Urothelium cell line (cell line): ENCODE results near the gene NEURL1B.

ENCODE experiments used
- DNase-seq: peaks from one replicate; pipeline ENCODE4 v3.0.0; 2011; ENCODE audit warnings: low spot score, mixed read lengths
- FAIRE-seq: peaks from 2 replicates; lab custom pipeline; 2011; peaks lifted over from hg19 to GRCh38; lab: Jason Lieb, UNC

NEURL1B gene

GRCh38 chr5:172607213-172607793, 33.8 kb upstream of the NEURL1B start:
- FAIRE-seq (no peak), DNase-seq (no peak)

DNA sequence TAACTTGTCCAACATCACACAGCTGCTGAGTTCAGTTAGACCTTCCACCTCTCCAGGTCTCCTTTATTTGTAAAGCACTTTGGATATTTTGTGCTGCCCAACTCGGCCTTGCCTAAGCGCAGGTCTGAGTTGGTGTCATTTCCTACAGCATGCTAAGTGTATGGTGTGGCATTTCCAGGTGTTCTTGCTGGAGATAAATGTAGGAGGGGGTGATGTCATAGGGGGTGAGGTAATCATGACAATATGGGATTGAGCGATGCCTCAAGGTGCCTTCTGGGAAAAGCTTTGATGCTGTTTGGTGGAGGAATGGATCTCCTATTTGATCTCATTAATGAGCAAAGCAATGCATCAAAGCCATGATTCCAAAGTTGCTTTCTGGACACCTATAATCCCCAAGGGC, 32.3 kb upstream of the NEURL1B start:
- FAIRE-seq, result no peak
- no peak for DNase-seq

- FAIRE-seq (no peak), DNase-seq (no peak)
These were observed 30.4 kb upstream of the NEURL1B start for GRCh38 chr5:172610643-172611042.

DNA sequence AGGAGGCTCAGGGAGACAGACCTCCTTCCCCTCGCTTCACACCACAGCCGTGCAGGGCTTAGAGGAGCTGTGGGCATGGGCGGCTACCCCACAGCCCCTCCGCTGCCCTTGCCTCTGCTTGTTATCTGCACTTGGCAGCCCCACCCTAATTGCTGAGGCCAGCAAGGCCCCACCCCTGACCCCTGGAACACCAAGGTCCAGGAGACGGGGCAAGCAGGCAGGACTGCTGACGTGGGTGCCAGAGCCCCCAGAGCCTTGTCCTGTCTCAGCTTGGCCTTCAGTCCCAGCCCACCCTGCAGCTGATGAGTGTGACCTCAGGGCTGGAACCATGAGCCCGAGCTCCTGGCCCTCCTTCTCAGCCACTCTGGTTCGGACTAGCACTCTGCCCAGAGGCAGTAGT, 29.1 kb upstream of the NEURL1B start:
- FAIRE-seq, result no peak
- no peak for DNase-seq

- DNase-seq (no peak), FAIRE-seq (no peak)
These were observed 28.3 kb upstream of the NEURL1B start for GRCh38 chr5:172612771-172613170.

GRCh38 chr5:172616136-172616535, 24.9 kb upstream of the NEURL1B start:
- FAIRE-seq (no peak), DNase-seq (no peak)

GRCh38 chr5:172616730-172617129, 24.3 kb upstream of the NEURL1B start:
- FAIRE-seq (no peak), DNase-seq (peak; percentile 22)

DNA sequence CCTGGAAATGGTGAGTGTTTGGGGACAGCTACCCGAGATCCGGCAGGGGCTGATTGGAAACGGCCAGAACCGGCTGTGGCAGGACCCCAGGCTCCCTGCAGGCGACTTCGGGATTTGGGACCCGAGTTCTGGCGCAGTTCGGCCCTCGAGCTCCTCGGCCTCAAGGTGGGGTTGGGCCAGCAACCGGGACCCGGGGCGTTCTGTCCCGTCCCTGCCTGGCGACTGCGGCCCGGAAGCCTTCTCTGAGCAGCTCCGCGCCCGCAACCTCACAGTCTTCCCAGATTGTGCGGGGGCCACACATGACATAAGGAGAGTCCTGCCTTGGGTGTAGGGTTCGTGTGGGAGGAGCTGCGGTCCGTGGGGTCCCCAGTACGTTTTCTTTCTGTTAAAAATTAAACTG, 23.2 kb upstream of the NEURL1B start:
- FAIRE-seq (no peak), DNase-seq (no peak)

DNA sequence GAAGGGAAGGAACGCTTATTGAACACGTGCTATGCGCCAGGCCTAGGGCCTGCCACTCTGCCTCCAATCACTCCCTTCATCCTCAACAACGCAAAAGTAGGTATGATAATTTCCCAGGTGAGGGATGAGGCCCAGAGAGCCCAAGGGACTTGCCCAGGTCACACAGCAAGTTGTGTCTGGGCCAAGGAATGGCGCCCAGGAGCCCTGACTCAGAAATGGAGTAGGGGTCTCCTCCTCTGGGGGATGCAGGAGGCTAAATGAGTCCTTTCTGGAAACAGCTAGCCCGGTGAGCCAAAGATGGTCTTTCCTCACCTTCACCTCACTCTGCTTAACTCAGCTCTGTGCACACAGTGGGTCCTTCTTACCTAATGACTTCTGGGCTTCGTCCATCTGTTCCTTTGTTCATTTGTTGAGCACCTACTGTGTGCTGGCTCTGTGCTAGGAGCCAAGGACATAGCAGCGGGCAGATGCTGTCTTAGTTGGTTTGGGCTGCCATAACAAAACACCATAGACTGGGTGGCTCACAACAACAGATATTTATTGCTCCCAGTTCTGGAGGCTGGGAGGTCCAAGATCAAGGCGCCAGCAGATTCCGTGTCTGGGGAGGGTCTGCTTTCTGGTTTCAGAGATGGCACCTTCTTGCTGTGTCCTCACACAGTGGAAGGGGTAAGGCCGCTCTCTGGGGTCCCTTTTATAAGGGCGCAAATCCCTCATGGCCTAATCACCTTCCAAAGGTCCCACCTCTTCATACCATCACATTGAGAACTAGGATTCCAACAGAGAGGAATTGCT, 22.3 kb upstream of the NEURL1B start:
- no peak for DNase-seq
- FAIRE-seq, result no peak

DNA sequence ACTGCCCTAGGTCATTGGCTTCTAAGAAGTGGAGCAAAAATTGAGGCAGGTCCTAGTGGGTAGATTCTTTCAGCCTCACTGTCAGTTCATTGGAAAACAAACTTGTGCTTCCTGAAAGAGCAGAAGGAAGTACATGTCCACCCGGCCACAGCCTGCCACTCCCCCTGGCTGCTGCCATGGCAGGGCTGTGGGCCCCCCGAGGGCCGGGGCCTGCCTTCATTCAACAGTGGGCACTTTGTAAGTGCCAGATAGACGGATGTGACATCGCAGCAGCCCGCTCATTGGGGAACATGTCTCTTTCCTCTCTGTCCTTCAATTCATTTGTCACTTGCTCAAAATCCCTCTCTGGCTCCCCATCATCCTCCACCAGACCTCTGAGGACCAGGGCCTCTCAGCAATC, 20.6 kb upstream of the NEURL1B start:
- FAIRE-seq (no peak), DNase-seq (no peak)

DNA sequence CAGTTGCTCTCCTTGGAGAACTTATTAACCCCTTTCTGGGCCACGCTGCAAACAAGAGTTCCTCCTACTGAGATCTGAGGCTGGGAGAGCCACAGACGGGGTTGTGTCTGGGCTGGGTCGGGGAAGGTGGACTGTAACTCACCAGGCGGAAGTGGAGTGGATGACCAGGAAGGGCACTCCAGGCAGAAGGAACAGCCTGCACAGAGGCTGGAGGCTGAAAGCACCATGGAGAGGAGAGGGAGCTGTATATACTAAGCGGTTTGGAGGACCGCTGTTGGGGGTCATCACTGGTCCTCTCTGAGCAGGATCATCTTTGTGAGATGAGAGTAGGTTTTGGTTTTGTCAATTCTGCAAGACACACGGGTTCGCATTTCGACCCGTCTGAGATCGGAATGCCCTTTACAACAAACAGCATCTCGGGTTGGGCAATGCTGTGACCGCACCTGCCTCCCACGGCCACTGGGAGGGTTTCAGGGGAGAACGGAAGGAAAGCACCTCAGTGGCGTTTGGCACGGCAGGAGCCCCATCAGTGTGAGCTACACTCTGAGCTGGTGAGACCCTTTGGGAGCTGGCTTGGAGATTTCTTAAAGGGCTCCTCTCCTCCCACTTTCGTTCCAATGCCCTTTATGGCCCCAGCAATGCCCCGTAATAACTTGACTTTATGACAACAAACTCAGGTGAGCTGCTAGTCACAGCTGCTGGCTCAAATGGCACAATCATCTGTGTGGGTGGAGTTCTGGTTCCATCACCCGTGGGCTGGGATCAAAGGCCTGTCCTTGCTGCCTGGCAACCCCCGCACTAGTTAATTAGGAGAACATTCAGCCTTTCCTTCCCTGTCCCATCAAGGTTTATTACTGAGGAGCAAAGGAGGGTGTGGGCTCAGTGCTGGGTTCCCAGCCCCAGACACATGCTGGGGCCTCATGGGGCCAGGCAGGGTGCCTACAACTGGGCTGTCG, 18.7 kb upstream of the NEURL1B start:
- DNase-seq, result no peak
- FAIRE-seq, result no peak

DNA sequence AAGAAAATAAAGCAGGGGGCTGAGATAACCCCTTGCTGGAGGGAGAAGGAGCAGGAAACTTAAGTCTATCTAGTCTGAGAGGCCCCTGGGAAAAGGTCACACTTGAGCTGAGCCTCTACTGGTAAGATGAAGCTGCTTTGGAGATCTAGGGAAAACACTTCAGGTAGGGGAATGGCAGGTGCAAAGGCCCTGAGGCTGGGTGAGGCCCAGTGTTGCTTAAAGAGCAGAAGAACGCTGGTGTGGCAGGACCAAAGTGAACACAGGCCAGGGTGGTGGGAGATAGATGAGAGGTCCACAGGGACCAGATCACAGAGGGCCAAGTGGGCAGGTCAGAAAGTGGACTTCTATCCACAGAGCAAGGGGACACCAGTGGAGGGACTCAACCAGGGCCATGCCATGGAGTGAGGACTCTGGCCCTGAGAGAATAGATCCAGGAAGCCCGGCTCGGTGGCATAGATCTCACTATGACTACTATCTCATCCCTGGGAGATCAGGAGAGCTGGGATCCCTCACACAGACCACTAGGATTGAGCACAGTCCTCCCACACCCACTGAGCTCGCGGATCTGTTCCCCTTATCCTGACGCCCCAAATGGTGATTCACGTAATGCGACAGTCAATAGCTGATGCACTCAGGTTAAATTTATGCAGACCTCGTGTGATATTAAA, 17.6 kb upstream of the NEURL1B start:
- DNase-seq, result no peak
- no peak for FAIRE-seq

DNA sequence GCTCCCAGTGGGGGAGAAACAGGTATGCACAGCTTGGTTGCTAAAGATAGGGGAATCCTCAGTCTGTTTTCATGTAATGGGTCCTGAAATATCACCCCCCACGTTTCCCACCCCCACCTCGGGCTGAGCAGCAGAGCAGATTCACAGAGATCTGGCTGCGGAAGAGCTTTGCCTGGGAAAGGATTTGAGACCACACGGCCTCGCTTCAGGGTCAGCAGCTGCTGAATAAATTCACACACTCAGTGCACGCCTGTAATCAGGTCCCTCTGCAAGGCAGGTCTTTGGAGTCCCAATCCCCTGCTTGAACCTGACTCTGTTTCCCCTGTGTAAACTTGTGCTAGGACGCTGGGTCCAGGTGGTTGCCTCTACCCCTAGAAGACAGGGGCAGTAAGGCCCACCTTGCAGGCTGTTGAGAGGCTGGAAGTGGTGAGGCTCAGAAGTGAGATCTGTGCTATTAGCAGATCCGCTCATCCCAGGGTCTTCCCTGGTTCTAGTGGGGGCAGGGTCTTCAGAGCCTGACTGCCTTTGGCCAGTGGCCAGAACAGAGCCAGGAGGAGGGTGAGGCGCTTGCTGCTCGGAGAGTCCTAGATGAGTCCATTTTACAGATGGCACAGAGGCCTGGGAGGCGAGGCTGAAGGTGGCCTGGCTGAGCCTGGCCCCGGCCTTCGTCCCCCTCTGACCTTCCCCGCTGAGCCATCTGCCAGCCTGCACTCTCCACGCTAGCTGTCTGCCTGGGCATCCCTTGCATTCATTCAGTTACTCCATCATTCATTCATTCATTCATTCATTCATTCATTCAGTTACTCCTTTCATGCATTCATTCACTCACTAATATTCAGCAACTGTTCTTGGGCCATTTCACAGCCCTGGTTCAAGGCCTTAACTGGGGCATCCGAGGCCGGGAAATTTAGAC, 16.7 kb upstream of the NEURL1B start:
- DNase-seq (no peak), FAIRE-seq (no peak)

DNA sequence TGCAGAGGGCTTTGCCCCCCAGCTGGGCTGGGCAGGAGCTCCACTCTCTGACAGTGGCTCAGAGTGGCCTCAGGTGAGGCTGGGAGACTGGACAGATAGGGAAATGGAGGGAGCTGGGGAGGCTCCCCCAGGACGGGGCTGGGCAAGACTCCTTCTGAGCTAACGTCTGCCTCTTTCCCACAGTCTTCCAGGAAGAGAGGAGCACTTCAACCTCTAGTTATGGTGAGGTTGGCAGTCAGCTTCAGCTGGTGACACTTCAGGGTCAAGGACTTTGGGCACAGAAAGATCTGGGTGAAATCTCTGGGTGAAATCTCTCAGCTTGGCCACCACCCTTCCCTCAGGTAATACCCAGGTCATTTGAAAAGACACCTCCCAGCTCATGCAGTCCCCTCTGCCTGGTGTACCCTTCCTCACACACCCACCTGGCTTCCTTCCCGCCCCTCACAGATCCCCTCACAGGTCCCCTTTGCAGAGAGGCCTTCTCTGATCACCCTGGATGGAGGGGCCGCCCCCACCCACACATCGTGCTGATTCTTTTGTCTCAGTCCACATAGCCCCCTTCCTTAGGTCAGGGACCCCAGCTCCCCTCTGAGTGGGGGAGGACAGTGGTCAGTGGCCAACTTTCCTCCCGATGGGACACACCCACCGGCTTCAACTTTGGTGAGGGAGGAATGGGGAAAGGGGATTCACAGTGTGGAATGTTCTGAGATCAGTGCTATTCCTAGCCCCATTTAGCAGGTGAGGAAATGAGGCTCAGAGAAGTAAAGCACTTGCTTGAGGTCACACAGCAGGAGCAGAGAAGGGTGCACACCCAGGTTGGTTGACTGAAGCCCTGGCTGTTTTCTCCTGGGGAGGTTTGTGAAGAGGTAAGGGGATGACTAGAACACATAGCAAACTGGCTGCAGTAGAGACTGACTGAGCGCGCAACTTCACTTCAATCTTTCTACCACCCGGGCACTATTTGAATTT, 15.8 kb upstream of the NEURL1B start:
- no peak for DNase-seq
- FAIRE-seq, result no peak

DNA sequence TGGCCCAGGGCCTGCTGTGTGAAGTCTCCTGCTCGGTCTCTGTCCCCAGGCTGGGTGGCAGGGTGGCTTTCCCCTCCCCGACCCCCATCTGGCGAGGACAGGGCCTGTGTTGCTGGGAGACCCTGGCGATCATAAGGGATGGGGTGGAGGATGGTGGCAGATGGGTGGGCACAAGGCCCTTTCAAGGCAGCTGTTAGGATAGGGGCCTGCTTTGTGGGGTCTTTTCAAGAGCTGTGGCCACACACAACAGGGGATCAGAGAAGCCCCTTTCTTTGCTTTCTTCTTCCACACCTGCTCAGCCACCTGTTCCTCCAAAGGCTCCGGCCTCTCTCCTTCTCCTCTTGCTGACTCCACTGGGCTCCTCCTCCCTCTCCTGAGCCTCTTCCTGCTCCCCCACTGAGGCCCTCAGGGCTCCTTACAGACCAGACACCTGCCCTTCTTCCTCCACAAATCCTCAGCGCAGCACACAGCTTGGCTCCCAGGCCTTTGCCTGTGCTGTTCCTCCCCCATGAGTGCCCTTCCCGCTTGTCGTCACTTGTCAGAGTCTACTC, 15.0 kb upstream of the NEURL1B start:
- DNase-seq (no peak), FAIRE-seq (no peak)

DNA sequence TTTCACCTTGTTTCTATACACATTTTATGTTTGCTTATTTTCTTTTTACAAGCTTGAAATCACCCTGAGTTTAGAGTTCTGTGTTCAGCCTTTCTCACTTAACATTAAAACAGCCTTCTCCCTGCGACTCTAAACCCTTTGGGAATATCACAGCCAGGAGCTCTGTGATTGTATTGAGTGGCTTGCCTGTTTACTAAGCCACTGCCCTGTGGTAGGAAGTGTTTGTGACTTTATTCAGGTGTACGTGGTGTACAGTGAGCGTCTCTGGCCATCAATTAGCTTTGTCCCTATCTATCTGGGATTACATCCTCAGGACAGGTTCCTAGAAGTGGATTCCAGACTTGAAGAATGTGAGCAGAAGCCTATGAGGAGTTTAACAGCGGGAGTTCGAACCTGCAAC, 11.0 kb upstream of the NEURL1B start:
- no peak for FAIRE-seq
- DNase-seq, result no peak

GRCh38 chr5:172630482-172630881, 10.6 kb upstream of the NEURL1B start:
- FAIRE-seq, result no peak
- no peak for DNase-seq

DNA sequence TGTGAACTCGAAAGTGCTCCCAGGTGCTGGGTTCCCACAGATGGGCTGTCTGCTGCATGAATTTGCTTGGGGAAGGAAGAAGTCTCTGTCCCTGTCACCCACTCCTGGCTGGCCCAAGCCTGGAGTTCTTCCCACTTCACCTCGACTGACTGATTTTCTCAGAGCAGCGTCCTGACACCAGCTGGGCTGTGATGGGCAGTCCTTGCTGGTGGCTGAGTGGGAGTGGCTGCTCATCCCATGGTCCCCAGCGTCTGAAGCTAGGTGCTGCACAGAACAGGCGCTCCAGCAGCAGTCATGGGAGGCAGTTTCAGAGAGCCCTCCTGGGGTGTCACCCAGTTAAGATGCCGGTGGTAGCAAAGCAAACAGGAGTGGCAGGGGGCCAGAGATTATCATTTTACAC, 10.1 kb upstream of the NEURL1B start:
- DNase-seq (no peak), FAIRE-seq (no peak)
